HUDEP-2 (cell line): Measurements from ENCODE around the gene MAGEA9.
"Not testable (repeated sequence)": the region's sequence is repeated elsewhere in the genome, so short reads cannot be mapped to it uniquely, and the experiment has no call there.

Experiments
- DNase-seq, 76 experiments: peaks; one replicate each; lab custom pipeline; 2025; ENCODE audit not compliant: unreplicated experiment in 76 of 76; lab: John Stamatoyannopoulos, UW

The MAGEA9 gene

DNA sequence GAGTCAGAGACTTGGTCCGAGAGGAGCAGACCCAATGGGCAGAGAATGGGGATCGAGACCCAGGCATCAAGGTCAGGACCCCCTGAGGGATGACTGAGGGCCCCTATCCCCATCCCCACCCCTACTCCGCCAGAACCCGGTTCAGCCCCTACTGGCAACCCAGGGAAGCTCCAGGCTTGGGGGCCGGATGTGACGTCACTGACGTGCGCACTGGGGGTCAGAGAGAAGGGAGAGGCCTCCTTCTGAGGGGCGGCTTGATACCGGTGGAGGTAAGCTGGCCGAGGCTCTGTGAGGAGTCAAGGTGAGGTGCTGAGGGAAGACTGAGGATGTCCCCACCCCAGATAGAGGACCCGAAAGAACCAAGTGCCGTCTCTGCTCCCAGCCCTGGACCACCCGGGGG is at the start of gene MAGEA9:
Gene MAGEA9 (plus strand): TSS at position 204 of the 400 bp plus-strand sequence. CDS start 4,281 bp downstream, outside the sequence.
- not testable (repeated sequence) for DNase-seq

DNA sequence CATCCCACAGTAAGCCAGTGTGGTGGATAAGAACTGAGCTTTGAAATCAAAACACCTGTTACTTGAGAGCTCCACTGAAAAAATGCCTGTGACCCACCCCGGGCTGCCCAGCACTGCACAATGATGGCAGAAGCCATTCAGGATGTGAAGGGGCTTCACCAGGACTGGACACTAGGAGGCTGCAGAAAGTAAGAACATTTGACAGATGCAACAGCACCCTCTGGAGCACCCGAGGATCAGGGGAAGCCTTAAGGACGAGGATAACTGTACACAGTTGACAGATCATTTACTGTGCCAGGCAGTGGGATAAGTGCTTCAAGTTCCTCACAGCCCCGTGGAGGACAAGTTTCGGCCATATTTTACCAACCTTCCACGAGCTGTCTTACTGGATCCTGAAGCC is 39.5 kb upstream of the MAGEA9 start:
- DNase-seq: not testable (repeated sequence)

DNA sequence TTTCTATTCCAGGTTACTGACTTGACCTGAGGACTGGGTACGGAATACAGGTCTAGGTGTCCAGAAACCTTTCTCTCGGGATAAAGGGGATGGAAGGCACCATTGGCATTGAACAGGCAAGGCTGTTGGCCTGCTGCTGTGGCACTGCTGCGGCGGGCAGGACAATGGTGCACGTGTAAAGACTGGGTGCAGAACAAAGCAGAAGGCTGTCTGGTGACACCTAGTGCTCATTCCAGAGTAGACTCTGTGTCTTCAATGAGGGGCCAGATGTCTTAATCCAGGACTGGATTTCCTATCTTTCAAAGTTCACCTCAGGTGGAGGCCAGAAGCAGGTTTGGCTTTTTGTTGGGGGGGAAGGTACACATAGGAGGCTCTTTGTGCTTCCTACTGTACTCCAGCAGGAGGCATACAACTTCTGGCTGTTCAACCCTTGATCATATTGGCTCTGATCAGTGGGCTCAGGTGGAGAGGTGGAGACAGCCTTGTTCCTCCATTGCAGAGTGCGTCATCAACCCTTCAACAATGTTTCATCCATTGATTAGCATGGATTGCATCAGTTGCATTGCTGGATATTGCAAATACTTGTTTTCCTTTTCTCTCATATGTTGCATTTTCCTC is 35.2 kb upstream of the MAGEA9 start:
- not testable (repeated sequence) for DNase-seq

DNA sequence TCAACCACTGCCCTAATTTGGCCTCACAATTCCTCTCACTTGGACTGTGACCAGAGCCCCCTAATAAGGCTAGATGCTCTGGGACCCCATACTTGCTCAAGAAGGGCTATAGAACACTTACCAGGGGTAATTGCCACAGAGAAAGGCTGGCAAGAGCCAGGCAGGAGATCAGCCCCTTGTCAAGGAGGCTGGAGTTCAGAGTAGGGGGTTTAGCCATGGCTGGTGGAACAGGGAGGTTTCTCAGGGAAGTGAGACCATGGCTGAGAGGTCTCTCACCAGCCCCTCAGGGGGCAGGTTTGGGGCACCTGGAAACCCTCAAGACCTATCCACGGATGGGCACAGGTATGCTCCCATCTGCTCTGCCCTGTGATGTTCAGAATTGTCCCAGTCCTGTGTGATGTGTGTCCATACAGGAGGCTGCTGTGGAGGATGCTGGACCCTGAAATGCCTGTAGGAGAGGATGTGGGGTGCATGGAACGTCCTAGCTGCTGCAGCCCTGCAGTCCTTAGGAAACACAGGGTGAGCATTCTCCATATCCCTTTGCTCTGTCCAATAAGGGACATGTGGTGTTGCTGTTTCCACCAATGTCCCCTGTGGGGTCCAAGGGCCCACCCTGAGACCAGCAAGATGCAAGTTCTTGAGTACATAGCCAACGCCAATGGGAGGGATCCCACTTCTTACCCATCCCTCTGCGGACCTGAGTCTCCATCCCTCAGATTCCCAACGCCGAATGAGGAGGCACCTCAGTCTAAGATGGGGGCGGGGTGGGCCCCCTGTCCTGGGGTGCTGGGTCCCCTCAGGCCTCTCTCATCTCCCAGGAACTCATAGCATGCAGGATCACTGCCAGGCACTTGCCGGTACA is 24.3 kb upstream of the MAGEA9 start:
- DNase-seq: no peak

DNA sequence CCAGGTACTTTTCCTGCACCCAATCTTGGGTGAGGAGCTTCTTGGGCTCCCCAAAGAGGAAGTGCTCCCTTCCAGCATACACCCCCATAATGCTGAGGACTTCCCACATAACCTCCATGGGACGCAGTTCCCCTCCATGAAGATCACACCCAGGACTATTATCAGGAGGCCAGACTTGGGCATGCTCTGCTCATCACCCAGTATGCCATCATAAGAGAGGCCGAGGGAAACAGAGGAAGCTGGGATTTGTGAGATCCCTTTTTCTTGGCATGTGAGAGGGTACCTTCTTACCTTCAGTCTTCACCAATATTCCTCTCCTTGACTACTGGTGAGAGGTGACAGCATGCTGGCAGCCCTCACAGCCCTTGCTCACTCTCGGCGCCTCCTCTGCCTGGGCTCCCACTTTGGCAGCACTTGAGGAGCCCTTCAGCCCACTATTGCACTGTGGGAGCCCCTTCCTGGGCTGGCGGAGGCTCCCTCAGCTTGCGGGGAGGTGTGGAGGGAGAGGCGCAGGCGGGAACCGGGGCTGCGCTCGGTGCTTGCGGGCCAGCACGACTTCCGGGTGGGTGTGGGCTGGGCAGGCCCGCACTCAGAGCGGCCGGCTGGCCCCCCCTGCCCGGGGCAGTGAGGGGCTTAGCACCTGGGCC is 23.5 kb upstream of the MAGEA9 start:
- DNase-seq: no peak

GRCh38 chrX:149758715-149759078 is 23.0 kb upstream of the MAGEA9 start:
- not testable (repeated sequence) for DNase-seq

DNA sequence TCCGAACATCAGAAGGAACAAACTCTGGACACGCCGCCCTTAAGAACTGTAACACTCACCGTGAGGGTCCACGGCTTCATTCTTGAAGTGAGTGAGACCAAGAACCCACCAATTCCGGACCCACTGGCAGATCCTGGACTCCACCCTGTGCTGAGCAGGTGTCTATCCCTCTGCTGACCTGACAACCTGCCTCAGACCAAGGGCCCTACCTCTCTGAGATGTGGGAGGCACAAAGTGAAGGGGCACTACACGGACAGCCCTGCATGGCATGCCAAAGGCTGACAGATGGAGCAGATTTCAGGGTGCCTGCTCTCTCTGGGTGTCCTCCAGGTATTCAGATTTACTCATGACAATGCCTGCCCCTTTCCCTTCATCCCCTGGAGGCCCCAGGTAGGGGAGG is 21.9 kb upstream of the MAGEA9 start:
- no peak for DNase-seq

- no peak for DNase-seq
Measured at GRCh38 chrX:149760965-149761364, 20.8 kb upstream of the MAGEA9 start.

- not testable (repeated sequence) for DNase-seq
Measured at GRCh38 chrX:149761858-149762674, 19.7 kb upstream of the MAGEA9 start.

- no peak for DNase-seq
Measured at GRCh38 chrX:149762696-149763614, 18.8 kb upstream of the MAGEA9 start.

- DNase-seq: not testable (repeated sequence)
Measured at GRCh38 chrX:149770344-149770743, 11.4 kb upstream of the MAGEA9 start.

DNA sequence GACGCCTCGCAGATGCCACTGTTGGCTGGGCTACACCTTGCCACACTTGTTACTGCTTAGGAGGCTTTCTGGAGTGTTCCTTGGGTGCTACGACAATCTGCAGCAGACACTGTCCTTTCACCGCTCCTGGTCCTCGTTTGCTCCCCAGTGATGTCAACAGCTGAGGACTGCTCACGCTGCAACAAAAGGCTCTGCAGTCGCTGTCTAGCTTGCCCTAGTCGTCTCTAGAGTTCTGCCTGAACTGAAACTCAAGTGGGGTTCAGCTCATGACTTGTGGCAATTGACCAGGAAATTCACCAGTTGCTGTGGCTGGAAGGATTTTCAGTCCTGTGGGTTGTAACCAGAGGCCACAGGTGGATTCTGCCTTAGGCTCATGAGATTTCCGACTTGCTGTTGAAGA is 8.7 kb upstream of the MAGEA9 start:
- not testable (repeated sequence) for DNase-seq

- not testable (repeated sequence) for DNase-seq
Measured at GRCh38 chrX:149773768-149774167, 8.0 kb upstream of the MAGEA9 start, which contains the start of gene HSFX1. Gene HSFX1, plus strand, starts transcription at chrX:149774068. Its CDS starts 614 bp downstream, at chrX:149774682.

GRCh38 chrX:149777999-149778398 is 3.7 kb upstream of the MAGEA9 start:
- not testable (repeated sequence) for DNase-seq

GRCh38 chrX:149795531-149795930 is 13.8 kb downstream of the MAGEA9 start:
- not testable (repeated sequence) for DNase-seq

GRCh38 chrX:149799095-149799714 is 17.5 kb downstream of the MAGEA9 start:
- no peak for DNase-seq

GRCh38 chrX:149799938-149800337 is 18.2 kb downstream of the MAGEA9 start:
- DNase-seq: no peak

DNA sequence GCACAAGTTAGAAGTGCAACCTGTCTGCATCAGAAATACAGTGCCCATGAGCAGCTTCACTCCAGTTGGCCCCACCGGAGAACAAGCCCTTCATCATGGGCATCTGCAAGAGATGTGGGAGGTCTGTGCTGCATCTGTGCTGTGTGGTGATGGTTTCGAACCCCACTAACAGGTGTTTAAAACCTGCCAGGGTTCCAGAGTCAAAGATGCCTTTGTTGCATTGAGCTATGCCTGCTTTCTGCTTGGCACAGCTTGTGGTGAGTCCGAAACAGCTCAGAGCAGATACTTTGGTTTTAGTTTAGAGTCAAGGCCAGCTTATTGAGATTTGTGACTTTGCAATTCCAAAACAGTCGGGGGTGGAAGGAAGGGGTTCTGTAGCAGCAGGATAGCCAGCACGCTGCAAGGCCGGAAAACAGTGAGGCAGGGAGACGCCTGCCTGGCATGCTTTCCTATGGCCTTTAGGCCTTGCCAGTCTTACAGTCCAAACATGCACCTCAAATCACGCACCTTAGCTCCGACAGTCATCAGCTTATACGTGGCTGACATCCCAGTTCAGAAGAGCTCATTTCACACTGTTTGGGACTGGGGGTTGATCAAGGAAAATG is 21.8 kb downstream of the MAGEA9 start:
- no peak for DNase-seq

GRCh38 chrX:149804102-149804501 is 22.4 kb downstream of the MAGEA9 start:
- peak in 1 of 76 experiments; percentile 3 for DNase-seq
